Activated T-cell treated with anti-CD3 and anti-CD28 coated beads, Interleukin-2, amount 50 U/mL, for 1 hour (primary cell): ENCODE data around the gene FNDC7.
A peak's percentile ranks its signal among the peaks of the same experiment; 100 is the strongest.
"Not testable (repeated sequence)": the region's sequence is repeated elsewhere in the genome, so short reads cannot be mapped to it uniquely, and the experiment has no call there.

Experiments
- DNase-seq: peaks from one replicate; pipeline ENCODE4 v3.0.0-alpha.2; 2020

The FNDC7 gene

GRCh38 chr1:108712606-108713150, at the start of gene FNDC7:
FNDC7 (plus strand) TSS chr1:108712908; CDS start chr1:108712934, 26 bp downstream.
- no peak for DNase-seq

GRCh38 chr1:108663074-108663473, 49.6 kb upstream of the FNDC7 start:
- no peak for DNase-seq

GRCh38 chr1:108664481-108664880, 48.2 kb upstream of the FNDC7 start:
- no peak for DNase-seq

- no peak for DNase-seq
These were observed 47.6 kb upstream of the FNDC7 start for GRCh38 chr1:108665067-108665466.

GRCh38 chr1:108665771-108666170, 46.9 kb upstream of the FNDC7 start:
- no peak for DNase-seq

GRCh38 chr1:108667422-108667821, 45.3 kb upstream of the FNDC7 start:
- not testable (repeated sequence) for DNase-seq

- DNase-seq: no peak
These were observed 43.9 kb upstream of the FNDC7 start for GRCh38 chr1:108668777-108669176.

GRCh38 chr1:108669679-108670078, 43.0 kb upstream of the FNDC7 start:
- no peak for DNase-seq

GRCh38 chr1:108670131-108670773, 42.5 kb upstream of the FNDC7 start:
- no peak for DNase-seq

- no peak for DNase-seq
These were observed 41.6 kb upstream of the FNDC7 start for GRCh38 chr1:108671143-108671542.

GRCh38 chr1:108678706-108679105, 34.0 kb upstream of the FNDC7 start:
- DNase-seq: no peak

GRCh38 chr1:108679586-108680213, 33.0 kb upstream of the FNDC7 start:
- no peak for DNase-seq

- DNase-seq: not testable (repeated sequence)
These were observed 31.0 kb upstream of the FNDC7 start for GRCh38 chr1:108681701-108682100.

- DNase-seq: no peak
These were observed 27.2 kb upstream of the FNDC7 start for GRCh38 chr1:108685529-108685928.

- DNase-seq: no peak
These were observed 25.9 kb upstream of the FNDC7 start for GRCh38 chr1:108686614-108687313.

- no peak for DNase-seq
These were observed 21.4 kb upstream of the FNDC7 start for GRCh38 chr1:108691128-108691941.

- peak; percentile 93 for DNase-seq
These were observed 20.6 kb upstream of the FNDC7 start, which contains the start of gene PRPF38B for GRCh38 chr1:108691942-108692723. PRPF38B (plus strand) TSS chr1:108692310; CDS start chr1:108692592, 282 bp downstream.

GRCh38 chr1:108692724-108693655, 19.7 kb upstream of the FNDC7 start:
- peak; percentile 52 for DNase-seq

GRCh38 chr1:108695535-108695934, 17.2 kb upstream of the FNDC7 start:
- no peak for DNase-seq
